DND-41 (cell line): ENCODE data around the gene B3GALT4.
"Not testable (repeated sequence)": the region's sequence is repeated elsewhere in the genome, so short reads cannot be mapped to it uniquely, and the experiment has no call there.

ENCODE experiments used
- CTCF ChIP-seq: IDR thresholded peaks from 2 replicates; pipeline ENCODE4 v1.5.1; 2012; ENCODE audit warnings: borderline replicate concordance, low read length, moderate library complexity, mild to moderate bottlenecking; ENCODE audit not compliant: poor library complexity, severe bottlenecking; ENCODE audit errors: extremely low read depth
- EZH2 ChIP-seq: IDR thresholded peaks from 3 replicates; pipeline ENCODE4 v1.6.1; 2012; ENCODE audit warnings: borderline replicate concordance, low read depth, mild to moderate bottlenecking, moderate library complexity, low read length, inconsistent platforms; ENCODE audit not compliant: severe bottlenecking

GRCh38 chr6:33262490-33262889, 14.4 kb upstream of the B3GALT4 start:
- not testable (repeated sequence) for TF ChIP-seq CTCF, EZH2
